Kidney capillary endothelial cell (primary cell): ENCODE measurements around the gene WDR37.
"Not testable (repeated sequence)": the region's sequence is repeated elsewhere in the genome, so short reads cannot be mapped to it uniquely, and the experiment has no call there.

Source experiments
- DNase-seq: peaks from one replicate; pipeline ENCODE4 v3.0.0-alpha.2; 2018; ENCODE audit warnings: low spot score

WDR37 gene

DNA sequence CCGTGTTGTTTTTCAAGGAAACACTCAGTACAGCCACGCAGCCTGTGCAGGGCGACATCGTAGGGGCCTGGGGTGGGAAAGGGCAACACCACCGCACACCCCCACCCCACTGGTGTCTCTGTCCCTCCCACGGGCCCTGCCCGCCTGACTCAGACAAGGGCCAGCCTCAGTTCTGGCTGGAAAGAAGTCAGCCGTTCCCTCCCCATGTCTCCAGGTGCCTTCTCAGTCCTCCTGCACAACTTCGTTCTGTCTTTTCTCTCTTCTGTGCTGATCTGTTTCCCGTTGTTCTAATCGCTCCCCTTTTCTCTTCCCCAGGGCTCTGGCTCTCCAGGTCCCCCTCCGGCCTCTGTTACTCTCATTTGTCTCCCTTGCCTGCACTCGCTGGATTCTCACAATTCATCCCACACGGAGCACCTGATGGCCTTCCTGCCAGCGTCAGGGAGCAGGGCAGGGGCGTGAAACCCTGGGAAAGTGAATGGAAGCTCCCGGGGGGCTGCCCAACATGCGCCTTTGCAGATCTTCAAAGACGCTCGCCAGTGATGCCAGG, 97.7 kb downstream of the WDR37 start:
- DNase-seq = no peak

- DNase-seq = no peak
These were observed 98.5 kb downstream of the WDR37 start for GRCh38 chr10:1154531-1155295.

GRCh38 chr10:1155791-1156615, 99.8 kb downstream of the WDR37 start:
- no peak for DNase-seq

DNA sequence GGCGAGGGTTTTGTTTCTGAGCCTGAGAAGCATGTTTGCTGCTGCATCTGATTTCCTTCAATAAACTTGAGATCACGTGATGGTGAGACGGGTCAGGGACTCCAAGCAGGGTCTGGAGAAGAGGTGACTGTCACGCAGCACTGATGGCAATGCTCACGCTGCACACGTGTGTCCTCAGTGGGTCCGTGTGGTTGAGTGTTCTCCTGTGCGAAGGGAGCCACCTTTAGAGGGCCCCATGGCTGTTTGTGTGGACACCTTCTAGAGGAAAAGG, 100.4 kb downstream of the WDR37 start:
- DNase-seq = no peak

- DNase-seq = no peak
These were observed 100.9 kb downstream of the WDR37 start for GRCh38 chr10:1156921-1157614.

- no peak for DNase-seq
These were observed 101.4 kb downstream of the WDR37 start for GRCh38 chr10:1157615-1157933.

GRCh38 chr10:1158066-1158465, 101.9 kb downstream of the WDR37 start:
- no peak for DNase-seq

DNA sequence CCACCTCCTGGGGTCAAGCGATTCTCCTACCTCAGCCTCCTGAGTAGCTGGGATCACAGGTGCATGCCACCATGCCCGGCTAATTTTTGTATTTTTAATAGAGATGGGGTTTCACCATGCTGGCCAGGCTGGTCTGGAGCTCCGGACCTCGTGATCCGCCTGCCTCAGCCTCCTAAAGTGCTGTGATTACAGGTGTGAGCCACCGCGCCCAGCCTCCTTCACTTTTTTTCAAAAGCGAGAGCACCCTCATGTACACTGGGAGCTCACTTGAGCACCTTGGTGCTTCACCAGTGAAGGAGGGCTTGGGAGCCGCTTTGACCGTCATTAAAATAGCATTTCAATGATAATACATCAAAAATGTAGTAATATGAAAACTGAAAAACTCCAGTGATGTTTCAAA, 102.4 kb downstream of the WDR37 start:
- DNase-seq = not testable (repeated sequence)

- no peak for DNase-seq
These were observed 103.2 kb downstream of the WDR37 start for GRCh38 chr10:1159131-1160061.

DNA sequence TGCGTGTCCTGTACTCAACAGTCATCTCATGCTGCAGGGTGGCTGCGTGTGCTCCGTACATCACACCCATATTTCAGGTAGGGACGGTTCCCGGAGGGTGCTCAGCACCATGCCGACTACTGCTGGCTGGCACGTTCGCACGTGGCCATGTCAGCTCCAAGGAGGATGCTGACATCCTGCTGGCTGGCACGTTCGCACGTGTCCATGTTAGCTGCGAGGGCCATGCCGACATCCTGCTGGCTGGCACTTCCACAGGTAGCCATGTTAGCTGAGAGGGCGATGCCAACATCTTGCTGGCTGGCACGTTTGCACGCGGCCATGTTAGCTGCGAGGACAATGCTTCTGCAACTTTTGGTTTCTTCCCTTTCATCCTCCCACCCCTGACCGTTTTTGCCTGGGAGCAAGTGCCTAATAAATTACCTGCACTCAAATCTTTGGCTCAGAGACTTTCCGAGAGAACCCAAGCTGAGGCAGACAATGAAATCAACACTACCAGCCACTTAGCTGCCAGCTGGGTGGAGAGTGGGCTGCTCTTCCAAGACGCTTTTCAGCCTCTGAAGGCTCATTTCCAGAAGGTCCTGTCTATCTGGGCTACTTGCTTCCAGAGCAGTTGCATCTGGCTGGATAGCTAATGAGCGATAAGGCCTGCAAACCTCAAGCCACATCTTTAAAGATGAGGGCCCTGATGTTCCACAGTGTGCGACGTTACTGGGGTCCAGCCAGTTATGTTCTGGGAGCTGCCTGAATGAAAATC, 104.6 kb downstream of the WDR37 start:
- no peak for DNase-seq

DNA sequence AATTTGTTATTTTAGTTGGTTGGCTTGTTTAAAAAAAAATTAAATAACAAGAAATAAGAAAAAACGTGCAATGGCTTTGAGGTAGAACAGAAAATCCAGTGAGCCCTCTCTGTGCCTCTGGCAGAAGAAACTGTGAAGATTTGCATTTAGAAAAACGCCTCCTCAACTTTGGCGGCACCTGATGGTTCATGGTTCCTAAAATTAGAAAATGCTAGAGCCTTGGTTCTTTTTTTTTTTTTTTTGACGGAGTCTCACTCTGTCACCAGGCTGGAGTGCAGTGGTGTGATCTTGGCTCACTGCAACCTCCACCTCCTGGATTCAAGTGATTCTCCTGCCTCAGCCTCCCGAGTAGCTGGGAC, 105.1 kb downstream of the WDR37 start:
- DNase-seq = not testable (repeated sequence)

- DNase-seq = no peak
These were observed 106.5 kb downstream of the WDR37 start for GRCh38 chr10:1162481-1163203.

GRCh38 chr10:1163204-1163660, 107.0 kb downstream of the WDR37 start:
- DNase-seq = no peak

- no peak for DNase-seq
These were observed 107.6 kb downstream of the WDR37 start for GRCh38 chr10:1163831-1164230.

DNA sequence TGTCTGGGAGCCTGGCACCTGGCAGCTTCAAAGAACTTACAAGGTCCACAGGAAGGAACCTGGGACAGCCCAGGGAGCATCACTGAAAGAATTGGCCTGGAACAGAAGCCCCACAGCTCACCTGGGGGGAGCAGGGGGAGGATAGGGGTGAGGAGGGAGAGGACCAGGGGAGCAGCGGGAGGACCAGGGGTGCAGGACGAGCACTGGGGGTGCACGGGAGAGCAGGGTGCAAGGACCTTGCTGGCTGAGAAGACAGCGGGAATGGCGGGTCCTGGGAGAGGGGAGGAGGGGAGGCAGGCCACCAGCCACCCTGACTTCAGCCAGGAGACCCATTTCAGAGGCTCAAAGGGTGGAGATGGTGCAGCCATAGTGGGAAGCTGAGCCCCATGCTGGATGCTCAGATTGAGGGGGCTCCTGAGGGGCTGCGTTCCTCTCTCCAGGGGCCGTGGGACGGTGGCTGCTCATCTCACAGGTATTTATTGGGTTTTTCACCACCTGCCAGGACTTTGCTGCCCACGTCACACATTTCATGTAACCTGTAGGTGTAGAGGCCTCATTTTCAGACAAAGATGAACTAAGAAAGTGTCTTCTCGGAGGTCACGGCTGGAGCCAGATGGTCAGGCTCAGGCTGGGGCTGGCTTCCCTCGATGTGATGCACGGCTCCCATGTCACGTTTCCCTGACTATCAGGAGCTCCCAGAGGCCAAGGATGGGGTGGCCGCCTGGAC, 110.1 kb downstream of the WDR37 start:
- no peak for DNase-seq

- no peak for DNase-seq
These were observed 110.7 kb downstream of the WDR37 start for GRCh38 chr10:1166828-1167275.

GRCh38 chr10:1168763-1169162, 112.6 kb downstream of the WDR37 start:
- DNase-seq = no peak

DNA sequence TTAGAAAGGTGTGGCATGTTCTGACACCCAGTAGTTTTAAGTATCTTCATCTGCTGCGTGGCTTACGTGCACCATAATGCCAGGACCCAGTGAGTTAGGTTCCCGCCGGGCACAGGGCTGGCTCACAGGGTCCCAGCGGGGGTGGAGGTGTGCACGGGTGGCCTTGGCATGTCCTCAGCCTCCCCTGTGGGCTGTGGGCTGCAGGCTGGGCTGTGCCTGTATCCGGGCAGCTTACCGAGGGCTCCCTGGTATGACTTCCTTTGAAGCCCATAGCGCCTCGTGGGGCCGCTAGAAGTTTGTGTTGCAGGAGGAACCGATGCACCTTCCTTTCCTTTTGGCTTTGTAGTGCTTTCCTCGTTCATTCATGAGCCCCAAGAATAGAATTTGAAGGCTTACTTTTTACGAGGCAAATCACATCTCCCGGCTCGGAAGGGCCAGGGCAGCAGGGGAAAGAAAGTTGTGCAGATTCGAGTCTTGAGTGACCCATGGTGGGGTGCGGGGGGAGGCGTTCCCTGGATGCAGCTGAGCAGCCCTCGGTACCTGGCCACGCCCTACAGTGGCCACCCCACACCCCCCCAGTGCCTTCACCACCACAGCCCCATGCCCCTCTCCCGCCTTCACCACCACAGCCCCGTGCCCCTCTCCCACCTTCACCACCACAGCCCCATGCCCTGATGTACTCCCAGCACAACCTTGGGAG, 113.2 kb downstream of the WDR37 start:
- DNase-seq = no peak
